NCI-H2171 (cell line): ENCODE measurements around the gene AMOT.

Experiments used
- DNase-seq: peaks from one replicate; lab custom pipeline; 2025; lab: John Stamatoyannopoulos, UW

The AMOT gene

DNA sequence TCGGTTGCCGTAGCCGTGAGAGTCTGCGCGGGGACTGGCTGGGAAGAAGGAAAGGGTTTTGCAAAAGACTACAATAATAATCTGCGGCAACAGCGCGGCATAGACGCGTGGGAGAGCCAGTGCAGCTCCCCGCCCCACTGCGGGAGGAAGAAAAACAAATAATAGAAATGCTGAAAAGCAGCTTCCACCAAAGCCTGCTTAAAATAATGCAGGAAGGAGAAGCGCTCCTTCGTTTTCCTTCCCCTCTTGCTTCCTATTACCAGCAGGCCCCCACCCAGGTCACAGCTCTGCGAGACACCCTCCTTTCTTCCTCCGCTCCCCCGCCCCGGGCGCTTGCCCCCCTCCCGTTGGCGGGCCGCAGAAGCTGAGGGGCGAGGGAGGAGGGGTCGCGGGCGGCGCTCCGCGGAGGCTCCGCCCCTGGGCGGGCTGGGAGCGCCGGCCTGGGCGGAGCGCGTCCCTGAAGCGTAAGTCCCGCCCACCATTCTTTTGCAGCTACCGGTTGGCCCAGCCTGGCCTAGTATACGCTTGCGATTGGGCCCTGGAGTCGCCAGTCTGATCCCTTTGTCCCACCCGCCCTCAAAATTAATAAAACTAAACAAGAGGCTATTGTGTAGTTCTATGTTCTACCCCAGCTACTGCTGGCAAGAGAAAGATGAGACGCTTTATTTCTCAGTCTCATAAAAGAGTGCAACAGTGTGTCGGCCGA lies 636 bp upstream of the AMOT start:
- DNase-seq: peak; percentile 71

DNA sequence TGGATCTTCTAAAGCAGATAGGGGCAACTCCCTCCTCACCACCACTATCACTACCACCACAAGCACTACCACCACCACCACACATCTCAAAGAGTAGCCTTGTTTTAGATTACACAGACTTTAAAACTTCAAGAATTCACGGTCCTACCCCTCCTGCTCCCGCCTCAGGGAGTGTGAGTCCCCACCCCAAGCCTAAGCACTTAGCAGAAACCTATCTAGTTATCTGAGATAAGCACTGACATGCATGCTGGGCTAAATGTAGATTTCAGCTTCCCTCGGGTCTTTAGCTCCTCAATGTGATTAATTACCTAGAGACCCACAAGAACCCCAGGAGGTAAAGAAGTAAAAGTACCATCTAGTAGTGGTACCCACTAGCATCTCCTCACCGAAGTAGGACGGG lies 775 bp downstream of the AMOT start:
- no peak for DNase-seq

DNA sequence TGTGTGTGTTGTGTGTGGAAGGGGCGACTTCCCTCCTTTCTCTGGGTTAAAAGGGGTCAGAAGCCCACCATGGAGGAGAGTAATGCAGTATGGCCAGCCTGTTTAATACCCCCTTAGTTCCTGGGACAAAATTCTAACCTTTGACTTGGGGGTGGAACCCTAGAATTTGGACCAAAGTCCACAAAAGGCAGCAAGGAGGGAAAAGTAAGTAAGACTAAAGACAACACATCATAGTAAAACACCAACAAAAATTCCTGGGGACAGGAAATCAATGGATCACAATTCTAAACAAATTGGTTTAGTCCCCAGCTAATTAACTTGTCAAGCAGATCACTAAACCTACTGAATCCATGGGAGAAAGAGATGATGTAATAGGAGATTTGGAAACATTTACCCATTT lies 3.1 kb downstream of the AMOT start:
- no peak for DNase-seq

DNA sequence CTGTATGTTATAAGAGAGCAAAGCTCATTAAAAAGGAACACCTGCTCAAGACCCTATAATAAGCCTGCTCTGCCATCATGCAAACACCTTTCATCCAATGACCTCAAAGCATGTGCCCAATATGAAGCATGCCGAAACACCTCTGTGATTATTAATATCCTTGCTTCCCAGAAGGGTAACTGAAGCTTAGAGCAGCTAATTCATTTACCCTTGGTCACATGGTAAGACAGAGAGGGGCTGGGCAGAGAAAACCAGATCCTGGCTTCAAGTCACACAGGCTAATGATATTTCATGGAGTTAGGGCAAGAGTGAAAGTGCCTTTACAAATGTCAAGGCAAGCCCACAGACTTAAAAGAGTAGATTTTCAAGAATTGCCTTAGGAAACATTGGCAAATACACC lies 5.6 kb downstream of the AMOT start:
- no peak for DNase-seq

DNA sequence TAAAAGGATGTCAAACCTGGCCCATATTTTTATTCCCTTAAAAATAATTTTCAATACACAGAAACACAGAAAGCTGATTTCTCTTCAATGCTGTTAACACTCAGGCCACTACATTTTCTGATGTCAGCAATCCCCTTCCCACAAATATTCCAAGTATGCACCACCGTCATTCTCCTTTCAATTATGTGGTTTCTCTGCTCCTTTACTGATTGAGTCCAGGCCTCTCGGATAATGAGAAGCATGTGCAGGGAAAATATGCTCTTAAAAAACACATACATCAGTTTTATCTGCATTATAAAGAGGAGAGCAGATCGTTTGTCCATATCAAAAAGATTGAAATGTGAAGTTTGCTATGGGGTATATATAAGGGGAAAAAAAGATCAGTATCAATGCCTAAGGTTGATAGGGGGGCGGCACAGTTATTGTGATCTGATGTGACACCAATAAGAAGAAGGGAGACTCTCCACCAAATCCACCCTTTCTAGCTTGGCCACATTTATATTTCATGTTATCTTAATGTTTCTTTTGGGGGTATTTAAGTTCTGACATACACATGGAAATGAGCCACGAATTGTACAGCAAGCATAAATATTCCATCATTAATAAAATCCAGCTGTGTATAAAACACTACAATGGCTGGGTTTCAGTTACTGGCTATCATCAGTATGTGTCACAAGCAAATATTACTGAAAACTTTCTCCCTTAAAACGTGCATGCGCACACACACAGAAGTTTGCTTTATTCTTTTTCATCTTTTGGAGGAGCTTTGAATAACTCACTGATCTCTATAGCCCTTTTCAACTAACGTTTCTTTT lies 6.4 kb downstream of the AMOT start:
- DNase-seq: no peak

DNA sequence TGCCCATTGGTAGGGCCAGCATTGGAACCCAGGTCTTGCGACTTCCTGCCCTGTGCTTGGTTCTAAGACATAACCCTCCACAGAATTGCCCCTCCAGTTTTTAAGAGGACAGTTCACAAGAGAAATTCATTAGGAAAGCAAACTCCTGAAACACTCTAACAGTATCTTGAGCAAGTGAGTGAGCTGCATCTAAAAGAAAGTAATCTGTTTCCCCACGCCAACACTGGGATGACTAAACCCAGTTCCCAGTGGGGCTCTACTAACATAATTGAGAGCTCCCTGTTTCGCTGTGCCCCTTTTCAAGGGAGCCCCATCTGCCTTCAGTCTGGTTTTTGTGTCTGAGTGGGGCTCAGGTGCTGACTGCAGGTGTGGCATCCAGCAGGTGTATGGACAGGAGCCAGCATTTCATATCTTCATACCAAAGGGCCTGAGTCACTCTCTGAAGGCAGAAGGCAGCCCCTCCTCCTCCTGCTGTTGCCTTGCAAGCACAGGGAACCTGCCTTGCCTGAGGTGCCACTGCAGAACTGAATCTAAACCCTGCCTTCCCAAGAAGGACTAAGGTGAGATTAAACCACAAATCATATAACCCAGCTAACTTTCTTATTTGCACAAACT lies 8.0 kb downstream of the AMOT start:
- DNase-seq: peak; percentile 82

DNA sequence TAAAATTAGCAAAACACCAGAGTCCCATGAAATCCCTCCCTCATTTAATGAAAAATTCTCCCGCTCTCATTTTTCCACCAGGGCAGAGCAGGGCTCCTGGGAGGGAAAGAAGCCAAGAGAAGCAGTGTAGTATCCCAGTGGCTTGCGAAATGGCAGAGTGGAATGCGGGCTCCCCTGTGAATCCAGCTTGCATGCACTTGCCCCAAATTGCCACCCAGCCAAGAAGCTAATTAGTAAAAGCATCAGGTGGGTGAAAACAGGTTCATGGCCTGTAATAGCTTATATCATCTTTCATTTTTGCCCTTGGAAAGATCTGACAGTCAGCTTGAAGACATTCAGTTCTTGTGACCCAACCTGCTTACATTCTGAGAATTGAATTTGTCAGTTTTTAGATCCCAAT lies 10.1 kb downstream of the AMOT start:
- peak; percentile 51 for DNase-seq

DNA sequence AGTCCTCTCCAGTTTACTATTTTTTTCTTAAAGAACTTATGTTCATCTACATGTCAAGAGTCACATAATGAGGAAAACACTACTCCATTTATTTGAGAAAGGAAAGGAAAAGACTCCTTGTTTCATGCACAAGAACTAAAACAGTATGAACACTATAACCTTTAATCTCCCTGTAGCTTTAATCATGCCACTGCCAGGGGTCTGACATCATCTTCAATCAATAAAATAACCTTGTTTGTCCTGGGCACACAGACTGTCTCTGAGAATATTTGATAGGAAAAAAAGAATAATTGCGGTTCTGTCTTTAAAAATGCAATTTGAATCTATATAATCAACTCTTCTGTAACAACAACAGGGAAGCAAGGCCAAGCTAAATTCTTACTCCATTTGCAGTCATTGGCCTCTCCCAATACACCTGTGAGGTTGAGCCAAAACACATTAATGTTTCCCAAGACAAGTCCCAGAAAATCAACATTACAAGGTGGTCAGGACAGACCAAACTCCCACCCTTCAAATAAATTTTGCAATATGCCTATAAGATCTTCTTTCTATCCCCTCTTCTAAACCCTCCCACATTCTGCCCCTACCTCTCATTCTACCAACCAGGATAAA lies 13.2 kb downstream of the AMOT start:
- no peak for DNase-seq

DNA sequence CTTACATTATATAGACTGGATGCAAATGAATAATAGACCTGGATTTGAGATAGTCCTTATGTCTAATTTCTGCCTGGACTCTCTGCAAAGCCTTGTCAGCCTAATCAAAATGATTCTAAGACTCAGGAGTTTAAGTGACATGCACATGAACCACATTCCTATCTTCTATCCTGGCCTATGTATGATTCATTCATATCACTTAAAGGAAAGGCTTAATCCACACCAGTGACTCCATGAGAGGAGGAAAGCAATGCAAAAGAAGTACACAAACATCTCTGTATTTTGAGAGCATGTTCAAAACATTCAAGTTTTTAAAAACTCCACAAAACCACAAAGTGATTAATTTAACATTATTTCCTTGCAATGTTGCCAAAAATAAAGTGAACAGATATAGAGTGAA lies 14.6 kb downstream of the AMOT start:
- no peak for DNase-seq

DNA sequence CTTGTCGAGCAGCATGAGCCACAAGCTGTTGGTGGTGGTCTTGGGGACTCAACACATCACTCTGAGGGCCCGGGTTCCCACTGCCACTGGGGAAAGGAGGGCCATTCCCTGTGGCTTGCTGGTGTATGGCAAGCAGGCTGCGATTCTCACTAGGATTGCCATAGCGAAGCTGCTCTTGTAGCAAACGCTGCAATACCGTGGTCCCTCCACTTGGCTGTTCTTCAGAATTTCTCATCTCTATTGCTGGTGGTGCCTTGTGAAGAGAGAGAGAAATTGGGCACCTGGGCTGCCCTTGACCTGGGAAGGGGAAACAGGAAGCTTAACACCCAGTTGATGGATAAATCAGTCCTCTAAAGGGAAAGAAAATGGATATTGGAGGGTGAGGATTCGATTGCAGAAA lies 17.7 kb downstream of the AMOT start:
- no peak for DNase-seq

DNA sequence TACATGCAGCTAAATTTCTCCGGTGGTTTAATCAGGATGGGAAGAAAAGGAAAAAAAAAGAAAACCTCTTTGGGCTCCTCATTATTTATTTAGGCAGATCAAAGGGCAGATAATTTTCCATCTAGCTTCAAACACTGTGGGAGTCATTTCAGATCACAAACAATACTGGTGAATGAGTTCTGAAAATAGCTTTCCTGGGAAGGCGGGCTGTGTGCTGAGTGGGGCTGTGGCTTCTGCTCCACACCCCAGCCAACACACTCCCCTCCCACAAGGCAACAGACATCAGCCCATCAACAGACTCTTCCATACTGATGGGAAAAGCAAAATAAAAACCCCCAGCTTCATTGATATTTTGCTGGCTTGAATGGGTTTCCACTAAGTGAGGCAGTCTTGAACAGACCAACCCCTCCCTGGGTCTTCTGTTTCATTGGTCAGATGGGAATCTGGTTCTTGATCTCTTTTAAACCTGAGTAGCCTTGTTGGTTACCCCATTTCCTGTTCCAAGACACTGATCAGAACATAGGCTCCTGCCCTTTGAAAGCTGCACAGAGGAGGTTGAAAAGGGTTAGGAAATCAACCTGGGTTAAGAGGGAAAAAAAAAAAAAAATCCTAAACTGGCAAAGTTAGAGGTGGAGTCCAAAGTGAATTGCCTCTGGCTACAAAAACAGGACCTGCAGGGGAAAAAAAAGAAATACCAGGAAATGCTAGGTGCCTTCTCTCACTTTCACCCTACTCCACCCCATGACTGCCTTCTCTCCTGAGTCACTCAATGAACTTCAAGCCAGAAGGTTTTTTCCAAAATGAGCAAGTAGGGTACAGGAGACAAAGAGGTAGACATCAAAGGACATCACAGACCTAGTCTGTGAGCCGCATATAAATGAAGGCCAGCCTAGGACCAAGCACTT lies 20.0 kb downstream of the AMOT start:
- DNase-seq: no peak

DNA sequence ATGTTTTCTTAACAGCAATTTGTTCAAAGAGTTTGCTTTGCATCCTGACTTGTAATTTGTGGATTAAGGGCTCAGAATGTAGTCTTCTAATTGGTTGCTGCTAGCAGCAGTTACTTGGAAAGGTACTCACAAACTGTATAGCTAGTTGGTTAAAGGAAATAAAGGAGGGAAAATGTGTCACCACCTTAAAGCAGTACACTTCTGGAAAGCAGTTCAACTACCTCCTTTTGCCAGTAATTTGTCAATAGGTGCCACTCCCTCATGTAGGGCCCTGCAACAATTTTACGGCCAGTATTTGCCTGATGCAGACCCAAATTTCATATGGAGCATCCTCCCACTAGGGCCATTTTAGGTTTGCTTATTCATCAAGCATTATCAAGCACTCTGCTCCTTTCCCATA lies 20.8 kb downstream of the AMOT start:
- no peak for DNase-seq

DNA sequence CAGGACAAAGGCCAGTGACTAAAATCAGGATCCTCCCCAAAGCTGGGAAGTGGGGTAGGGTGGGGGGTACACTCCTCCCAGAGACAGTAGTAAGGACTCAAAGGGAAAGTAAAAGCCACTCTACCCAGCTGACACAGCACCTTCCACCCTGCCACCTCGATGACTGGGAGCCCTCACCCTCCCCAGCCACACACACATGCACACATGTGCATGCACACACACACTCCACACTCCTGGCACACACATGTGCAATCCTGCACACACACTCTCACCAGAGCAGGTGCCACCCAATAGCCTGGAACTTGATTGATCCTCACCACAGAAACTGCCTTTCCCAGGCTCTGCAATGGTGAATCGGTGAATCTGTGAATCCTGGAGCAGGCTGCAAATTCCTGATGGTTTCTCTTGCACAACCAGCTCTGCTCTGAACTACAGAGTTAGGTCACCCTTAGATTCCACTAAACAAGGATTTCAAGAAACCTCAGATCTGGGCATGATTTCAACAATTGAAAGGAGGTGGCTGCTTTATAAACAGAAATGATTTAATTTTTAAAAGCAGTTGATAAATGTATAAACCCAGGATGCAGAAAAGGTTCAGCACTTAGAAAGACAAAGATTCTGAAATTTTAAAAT lies 21.5 kb downstream of the AMOT start:
- DNase-seq: no peak

DNA sequence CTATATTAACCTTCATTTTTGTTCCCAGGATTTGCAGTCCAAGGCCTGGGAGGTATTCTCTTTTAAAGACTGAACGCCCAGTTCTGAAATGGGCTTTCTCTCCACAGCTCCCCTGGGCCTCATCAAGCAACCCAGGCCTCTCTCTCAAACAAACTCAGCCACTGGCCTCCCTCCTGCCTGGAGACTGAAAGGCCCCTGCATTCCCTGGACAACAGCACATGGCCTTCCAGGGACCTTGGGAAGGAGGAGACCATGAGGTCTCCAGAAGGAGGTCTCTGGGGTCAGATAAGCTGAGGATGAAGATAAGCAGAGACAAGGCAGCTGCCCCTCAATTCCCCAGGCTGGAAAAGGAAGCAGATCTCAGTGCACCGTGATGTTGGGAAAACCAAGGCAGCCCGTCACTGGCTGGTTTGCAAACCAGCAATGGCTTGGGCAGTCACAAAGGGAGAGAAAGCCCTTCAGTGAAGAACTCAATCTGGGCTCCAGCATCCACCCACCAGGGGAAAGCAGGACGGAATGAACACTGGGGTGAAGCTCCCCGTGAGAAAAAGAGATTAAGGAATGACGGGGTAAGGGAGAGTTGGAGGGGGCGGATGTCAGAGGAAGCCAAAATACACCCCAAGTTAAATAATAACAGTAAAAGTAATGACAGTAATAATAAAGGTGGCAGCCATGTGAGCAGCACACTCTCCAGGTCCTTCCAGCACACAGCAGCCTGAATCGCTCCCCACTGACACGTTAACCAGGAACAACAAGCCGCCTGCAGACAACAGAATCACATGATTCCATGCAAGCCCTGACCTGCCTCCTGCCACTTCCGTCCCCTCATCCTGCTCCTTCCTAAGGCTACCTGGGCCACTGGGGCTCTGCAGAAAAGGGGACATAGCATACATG lies 22.3 kb downstream of the AMOT start:
- DNase-seq: no peak

DNA sequence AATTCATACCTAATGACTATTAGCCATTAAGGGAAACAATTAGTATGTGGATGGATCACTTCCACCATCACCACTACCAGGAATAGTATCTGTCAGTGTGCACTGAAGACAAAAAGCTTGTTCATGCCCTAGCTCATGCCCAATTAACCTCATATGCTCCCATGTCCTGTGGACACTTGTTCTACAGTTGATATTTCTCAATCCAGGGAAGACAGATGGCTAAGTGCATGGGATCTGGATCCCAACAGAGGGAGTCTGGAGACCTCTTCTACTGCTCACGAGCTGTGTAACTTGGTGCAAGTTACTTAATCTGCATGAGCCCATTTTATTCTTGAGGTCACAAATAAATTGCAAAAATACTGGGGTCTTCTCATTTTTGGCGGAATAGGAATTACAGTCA lies 23.7 kb downstream of the AMOT start:
- peak; percentile 13 for DNase-seq

DNA sequence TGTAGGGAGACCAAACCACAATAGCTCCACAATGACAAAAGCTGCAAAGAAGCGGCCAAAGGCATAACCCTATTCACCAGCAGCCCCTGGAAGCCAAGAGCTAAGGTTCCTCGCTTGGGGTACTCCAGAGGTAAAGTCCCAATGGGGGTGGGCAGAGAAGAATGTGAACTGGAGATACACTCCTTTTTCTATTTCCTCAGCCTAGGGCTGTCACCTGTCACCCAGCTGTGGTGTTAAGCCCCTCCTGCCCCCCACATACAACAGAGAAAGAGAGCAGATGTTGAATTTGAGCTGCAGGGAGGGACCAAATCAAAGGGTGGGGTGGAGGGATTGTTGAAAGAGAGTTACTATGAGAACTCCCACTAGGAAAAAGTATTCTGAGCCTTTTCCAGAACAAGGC lies 26.1 kb downstream of the AMOT start:
- no peak for DNase-seq

DNA sequence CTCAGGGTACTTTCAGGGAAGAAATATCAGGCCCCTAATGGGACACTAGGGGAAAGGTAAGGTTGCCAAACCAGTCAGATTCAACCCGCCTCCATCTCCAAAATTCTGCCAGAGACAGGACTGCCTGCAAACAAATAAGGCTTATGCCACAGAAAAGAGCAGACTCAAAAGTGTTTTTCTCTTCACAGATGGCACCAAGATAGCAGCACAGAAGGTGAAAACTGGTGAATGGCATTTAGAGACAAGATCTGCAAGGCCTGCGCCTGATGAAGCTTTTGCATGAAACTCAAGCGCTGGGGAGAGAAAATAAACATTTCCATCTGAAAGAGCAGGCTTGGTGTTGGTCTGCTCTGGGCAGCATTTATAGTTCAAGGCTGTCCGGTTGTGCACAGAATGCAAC lies 27.9 kb downstream of the AMOT start:
- DNase-seq: no peak

DNA sequence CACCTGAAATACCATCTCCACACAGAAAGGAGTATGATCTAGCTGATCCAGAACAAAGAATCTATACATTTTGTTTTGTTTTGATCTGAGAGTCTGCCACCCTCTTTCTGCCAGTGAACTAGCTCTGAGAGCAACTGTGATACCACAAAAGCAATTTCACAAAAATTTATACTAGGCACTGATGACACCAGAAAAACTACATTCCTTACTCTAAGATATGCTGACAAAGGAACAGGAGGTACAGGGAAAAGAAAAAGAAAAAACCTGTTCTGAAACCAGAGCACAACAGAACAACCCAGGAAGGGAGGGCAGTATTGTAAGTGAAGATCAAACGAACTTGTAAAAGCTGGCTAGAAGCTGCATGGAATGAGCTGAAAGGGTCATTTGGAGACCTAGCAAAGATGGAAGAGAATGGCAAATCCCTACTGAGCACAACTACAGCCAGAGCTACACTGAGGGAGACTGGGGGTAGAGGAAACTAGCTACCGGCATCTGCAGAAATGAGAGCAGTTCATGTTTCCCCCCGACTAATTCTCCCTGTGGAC lies 31.9 kb downstream of the AMOT start:
- DNase-seq: no peak

DNA sequence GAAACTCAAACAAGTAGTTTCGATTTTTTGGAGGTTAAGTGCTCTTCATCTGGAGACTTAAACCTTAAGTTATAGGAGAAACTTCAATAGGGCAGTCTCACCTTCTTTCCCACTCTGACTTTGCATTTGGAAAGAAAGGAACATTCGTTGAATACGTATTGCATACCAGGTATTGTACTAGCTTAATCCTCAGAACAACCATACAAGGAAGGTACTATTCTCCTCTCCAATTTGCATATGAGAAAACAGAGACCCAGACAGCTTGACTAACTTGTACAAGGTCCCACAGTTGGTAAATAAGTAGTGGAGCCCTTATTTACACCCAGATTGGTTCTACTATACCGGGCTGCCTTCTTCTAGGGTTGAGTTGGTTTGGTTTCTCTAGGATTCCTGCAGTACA lies 32.6 kb downstream of the AMOT start:
- DNase-seq: no peak

DNA sequence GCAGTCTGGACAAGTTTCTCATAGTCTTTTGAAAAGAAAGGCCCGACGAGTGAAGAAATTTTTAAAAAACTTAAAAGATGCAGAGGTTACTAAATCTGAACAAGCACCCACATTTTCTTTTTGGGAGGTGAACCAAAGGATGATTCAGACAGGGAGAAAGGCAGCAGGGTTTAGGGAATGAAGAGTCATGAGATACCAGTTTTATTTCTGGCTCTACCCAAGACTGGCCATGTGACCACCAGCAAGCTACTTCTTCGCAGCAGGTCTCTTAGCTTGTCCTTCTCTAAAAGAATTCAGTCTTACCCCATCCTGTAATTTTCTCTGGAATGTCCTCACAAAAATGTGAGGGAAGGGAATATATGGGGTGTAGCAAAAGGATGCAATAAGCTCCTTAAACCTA lies 37.6 kb downstream of the AMOT start:
- DNase-seq: no peak
